ENCODE results near the gene RIPK1. TPM values are rescaled to one million over a fixed set of nuclear protein-coding genes. Genes with fewer than 3 reads are reported as not detected.

Gene RIPK1
- total RNA-seq, 1 experiment from 2014 or later = 19.1 TPM

DNA sequence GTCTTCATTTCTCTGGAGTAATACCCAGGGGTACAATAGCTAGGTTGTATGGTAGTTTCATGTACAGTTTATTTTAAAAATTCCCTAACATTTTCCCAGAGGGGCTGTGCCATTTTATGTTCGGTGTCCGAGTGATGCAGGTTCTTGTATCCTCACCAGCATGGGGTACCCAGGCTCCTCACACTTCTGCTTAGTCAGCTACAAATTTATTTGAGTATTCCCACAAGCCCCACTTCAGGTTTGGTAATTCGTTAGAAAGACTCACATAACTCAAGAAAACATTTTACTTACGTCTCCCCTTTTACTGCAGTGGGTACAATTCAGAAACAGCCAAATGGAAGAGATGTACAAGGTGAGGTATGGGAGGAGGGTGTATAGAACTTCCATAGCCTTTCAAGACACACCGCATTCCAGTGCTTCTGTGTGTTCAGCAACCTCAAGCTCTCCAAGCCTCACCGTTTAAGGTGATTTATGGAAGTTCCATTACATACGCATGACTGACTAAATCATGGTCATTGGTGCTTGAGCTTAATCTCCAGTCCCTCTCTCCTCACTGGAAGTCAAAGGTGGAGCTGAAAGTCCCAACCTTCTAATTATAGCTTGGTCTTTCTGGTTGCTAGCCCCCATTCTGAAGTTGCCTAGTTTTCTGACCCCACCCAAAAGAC, 18.1 kb downstream of the RIPK1 start (continued):
- TF ChIP-seq, protein P1, sequence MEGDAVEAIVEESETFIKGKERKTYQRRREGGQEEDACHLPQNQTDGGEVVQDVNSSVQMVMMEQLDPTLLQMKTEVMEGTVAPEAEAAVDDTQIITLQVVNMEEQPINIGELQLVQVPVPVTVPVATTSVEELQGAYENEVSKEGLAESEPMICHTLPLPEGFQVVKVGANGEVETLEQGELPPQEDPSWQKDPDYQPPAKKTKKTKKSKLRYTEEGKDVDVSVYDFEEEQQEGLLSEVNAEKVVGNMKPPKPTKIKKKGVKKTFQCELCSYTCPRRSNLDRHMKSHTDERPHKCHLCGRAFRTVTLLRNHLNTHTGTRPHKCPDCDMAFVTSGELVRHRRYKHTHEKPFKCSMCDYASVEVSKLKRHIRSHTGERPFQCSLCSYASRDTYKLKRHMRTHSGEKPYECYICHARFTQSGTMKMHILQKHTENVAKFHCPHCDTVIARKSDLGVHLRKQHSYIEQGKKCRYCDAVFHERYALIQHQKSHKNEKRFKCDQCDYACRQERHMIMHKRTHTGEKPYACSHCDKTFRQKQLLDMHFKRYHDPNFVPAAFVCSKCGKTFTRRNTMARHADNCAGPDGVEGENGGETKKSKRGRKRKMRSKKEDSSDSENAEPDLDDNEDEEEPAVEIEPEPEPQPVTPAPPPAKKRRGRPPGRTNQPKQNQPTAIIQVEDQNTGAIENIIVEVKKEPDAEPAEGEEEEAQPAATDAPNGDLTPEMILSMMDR (IDR thresholded peaks at IDR 0.05 in 2 of 3, conservative IDR thresholded peaks at IDR 0.05 in 1 of 3; ENCODE audit: borderline replicate concordance in 1 of 3, insufficient read depth in 1 of 3, low read depth in 2 of 3, low read length in 2 of 3) = no peak
- TF ChIP-seq SIN3A (IDR thresholded peaks at IDR 0.05; ENCODE audit: low read depth) (no peak), JUND (IDR thresholded peaks at IDR 0.05) (no peak), CEBPB (IDR thresholded peaks at IDR 0.05; ENCODE audit: low read depth) (no peak), EZH2phosphoT487 (IDR thresholded peaks at IDR 0.05; ENCODE audit: borderline replicate concordance) (no peak), ZNF274 (IDR thresholded peaks at IDR 0.05; ENCODE audit: low read depth, low read length) (no peak), RAD21 (IDR thresholded peaks at IDR 0.05; ENCODE audit: low read depth) (no peak), TCF7L2 (IDR thresholded peaks at IDR 0.05; ENCODE audit: borderline replicate concordance, extremely low read depth, insufficient read depth, insufficient read length) (no peak), EGR1 (IDR thresholded peaks at IDR 0.05; ENCODE audit: low read depth) (no peak), EZH2 (IDR thresholded peaks at IDR 0.05) (no peak)
- TF ChIP-seq, protein P2, sequence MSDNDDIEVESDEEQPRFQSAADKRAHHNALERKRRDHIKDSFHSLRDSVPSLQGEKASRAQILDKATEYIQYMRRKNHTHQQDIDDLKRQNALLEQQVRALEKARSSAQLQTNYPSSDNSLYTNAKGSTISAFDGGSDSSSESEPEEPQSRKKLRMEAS (IDR thresholded peaks at IDR 0.05) = no peak

DNA sequence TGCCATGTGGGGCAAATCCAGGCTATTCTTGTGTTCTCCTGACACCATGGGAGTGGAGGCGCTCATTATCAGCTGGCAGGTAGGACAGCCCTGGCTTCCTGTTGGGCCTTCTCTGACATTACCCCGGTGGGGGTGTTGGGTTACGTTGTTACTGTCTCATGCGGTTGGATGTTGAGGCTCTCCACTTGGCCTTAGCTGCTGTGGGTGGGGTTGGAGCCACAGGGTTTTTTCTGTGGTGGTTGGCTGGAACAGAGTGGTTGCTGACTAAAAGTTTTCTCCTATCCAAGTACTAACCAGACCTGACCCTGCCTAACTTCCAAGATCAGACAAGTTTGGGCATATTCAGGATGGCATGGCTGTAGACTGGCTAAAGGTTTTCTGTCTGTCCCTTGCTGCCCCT, 20.2 kb downstream of the RIPK1 start:
- no TSS peak for BruUV-seq (replicated peaks)
- H3K36me3 ChIP-seq (ENCODE audit: control insufficient read depth in 1 of 2, insufficient read depth in 2 of 2, low read length in 2 of 2) = peaks cover 30 to 68% of the 10 kb centered on the region in 2 experiments

More for the DNA sequence above, 20.2 kb downstream of the RIPK1 start:
- no peaks in the 10 kb centered on the region for H3K9me2 ChIP-seq (ENCODE audit: insufficient read depth)
- H3K9ac ChIP-seq (ENCODE audit: low read length) = no peak overlapping the region
- no peaks in the 10 kb centered on the region for H3K27me3 ChIP-seq (ENCODE audit: insufficient read depth, low read length)
- H3K4me2 ChIP-seq (ENCODE audit: low read length) = no peak overlapping the region
- no peak overlapping the region for H3K4me3 ChIP-seq (replicated peaks in 1 of 2; ENCODE audit: low read depth in 1 of 2, low read length in 2 of 2)
- no peak for ATAC-seq
- ChIA-PET RAD21 (ENCODE audit: low non-redundant PET in 1 of 2, low total read pairs in 2 of 2, uncharacterized antibody in 2 of 2, unreplicated experiment in 2 of 2) (no interaction called here), POLR2A (no interaction called here), CTCF (no interaction called here)
- no peak for DNase-seq (ENCODE audit: low read depth, low spot score)
- no peak overlapping the region for H2AFZ ChIP-seq (ENCODE audit: low read depth, low read length, poor library complexity, severe bottlenecking)
- peaks cover 30 to 36% of the 10 kb centered on the region in 2 experiments for H3K9me3 ChIP-seq (ENCODE audit: control insufficient read depth in 1 of 2, insufficient read depth in 1 of 2, low read depth in 1 of 2, low read length in 2 of 2)
- H3K79me2 ChIP-seq (ENCODE audit: insufficient read depth, low read length) = peaks cover 5% of the 10 kb centered on the region; the same call in 1 of the 2 replicates
- H3K4me1 ChIP-seq (ENCODE audit: control insufficient read depth in 1 of 2, insufficient read depth in 2 of 2, low read length in 2 of 2) = no peaks in the 10 kb centered on the region
- TF ChIP-seq, protein P3, sequence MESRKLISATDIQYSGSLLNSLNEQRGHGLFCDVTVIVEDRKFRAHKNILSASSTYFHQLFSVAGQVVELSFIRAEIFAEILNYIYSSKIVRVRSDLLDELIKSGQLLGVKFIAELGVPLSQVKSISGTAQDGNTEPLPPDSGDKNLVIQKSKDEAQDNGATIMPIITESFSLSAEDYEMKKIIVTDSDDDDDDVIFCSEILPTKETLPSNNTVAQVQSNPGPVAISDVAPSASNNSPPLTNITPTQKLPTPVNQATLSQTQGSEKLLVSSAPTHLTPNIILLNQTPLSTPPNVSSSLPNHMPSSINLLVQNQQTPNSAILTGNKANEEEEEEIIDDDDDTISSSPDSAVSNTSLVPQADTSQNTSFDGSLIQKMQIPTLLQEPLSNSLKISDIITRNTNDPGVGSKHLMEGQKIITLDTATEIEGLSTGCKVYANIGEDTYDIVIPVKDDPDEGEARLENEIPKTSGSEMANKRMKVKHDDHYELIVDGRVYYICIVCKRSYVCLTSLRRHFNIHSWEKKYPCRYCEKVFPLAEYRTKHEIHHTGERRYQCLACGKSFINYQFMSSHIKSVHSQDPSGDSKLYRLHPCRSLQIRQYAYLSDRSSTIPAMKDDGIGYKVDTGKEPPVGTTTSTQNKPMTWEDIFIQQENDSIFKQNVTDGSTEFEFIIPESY (IDR thresholded peaks at IDR 0.05; ENCODE audit: extremely low read depth, insufficient replicate concordance, low read length) = no peak
- TF ChIP-seq JUND (IDR thresholded peaks at IDR 0.05) (no peak), EZH2 (IDR thresholded peaks at IDR 0.05) (no peak), POLR2A (IDR thresholded peaks at IDR 0.05; ENCODE audit: borderline replicate concordance, extremely low read depth, insufficient read depth, insufficient read length) (no peak)
- intact Hi-C loops (cut with micrococcal nuclease) = no loop called here
- H4K20me1 ChIP-seq (ENCODE audit: insufficient read depth) = no peaks in the 10 kb centered on the region
- H3K27ac ChIP-seq (ENCODE audit: low read depth, low read length) = no peak overlapping the region

Data from HCT116 (cell line).